Panc1 (cell line): ENCODE data around the gene KIRREL3.

Source experiments
- POLR2AphosphoS5 ChIP-seq: IDR thresholded peaks from 2 replicates; pipeline ENCODE4 v1.6.1; 2012; ENCODE audit warnings: mild to moderate bottlenecking, low read depth, low read length, moderate library complexity
- TCF7L2 ChIP-seq: IDR thresholded peaks from 2 replicates; pipeline ENCODE4 v1.6.1; 2011; ENCODE audit warnings: mild to moderate bottlenecking, low read depth, low read length, inconsistent platforms
- TF ChIP-seq, protein P1 (sequence below): fragments of 450-650 bp; IDR thresholded peaks from 2 replicates; pipeline ENCODE4 v1.5.1; 2017; ENCODE audit warnings: mild to moderate bottlenecking

DNA sequence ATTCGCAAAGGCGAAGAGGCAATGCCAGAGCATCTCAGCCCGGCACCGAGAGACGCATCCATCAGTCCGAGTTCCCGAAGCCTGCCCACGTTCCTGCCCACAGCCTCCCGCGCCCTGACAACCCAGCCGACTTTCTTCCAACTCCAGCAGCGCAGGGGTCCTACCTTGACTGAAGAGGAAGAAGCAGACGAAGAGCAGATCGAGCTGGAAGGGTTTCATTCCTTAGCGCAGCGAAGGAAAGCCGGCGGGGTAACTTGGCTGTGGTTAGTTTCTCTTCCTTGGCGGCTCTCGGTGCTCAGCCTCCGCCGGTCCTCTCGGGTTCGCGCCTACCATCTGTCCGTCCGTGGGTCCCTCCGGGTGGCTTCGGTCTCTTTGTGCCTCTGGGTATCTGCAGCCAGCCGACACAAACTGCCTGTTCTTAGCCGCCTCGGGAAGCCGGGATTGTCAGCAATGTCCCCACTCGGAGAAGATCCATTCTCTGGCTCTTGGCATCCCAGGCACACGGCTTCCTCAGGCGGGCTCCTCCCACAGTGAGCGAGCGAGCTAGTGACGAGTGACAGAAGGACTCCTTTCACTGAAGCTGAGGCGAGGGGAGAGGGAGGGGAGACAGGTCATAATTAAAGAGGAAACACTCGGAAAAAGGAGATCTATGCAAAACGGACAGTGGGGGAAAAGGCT, at the start of gene KIRREL3:
- TF ChIP-seq, protein P1, sequence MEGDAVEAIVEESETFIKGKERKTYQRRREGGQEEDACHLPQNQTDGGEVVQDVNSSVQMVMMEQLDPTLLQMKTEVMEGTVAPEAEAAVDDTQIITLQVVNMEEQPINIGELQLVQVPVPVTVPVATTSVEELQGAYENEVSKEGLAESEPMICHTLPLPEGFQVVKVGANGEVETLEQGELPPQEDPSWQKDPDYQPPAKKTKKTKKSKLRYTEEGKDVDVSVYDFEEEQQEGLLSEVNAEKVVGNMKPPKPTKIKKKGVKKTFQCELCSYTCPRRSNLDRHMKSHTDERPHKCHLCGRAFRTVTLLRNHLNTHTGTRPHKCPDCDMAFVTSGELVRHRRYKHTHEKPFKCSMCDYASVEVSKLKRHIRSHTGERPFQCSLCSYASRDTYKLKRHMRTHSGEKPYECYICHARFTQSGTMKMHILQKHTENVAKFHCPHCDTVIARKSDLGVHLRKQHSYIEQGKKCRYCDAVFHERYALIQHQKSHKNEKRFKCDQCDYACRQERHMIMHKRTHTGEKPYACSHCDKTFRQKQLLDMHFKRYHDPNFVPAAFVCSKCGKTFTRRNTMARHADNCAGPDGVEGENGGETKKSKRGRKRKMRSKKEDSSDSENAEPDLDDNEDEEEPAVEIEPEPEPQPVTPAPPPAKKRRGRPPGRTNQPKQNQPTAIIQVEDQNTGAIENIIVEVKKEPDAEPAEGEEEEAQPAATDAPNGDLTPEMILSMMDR = no peak
- no peak for TF ChIP-seq TCF7L2
- TF ChIP-seq POLR2AphosphoS5 = no peak
